Measurements from ENCODE around the gene DEPP1.

The DEPP1 gene

DNA sequence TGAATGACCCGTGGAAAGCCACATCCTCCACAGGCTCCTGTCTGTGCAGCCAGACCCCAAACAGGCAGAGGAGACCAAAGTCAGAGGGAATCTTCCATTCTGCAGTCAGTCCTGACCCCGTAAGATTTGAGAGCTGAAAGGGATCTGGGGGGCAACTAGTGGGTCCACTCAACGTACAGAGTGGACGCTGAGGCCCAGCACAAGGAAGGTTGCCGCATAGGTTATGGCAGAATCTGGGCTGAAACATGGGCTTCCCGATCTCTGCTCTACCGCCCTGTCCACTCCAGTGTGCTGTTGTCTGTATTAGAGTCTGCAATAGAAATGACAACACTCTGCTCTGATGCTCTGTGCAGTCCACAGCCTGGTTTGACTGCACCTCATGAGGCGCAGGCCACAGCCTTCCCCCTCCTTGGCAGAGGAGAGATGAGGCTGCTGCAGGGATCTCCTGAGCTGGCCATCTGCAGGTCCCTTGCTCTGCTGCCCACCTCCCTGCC lies 14.2 kb upstream of the DEPP1 start:
- no peak overlapping the region for H3K27ac ChIP-seq (ENCODE audit: low read depth, low read length)
- TF ChIP-seq CTCF (IDR thresholded peaks at IDR 0.05; ENCODE audit: insufficient read depth, low read length, poor library complexity, severe bottlenecking) (no peak), EZH2phosphoT487 (conservative IDR thresholded peaks at IDR 0.05; ENCODE audit: low read length) (no peak)
- no peak overlapping the region for H3K4me2 ChIP-seq (ENCODE audit: low read depth, low read length, poor library complexity, severe bottlenecking)

GRCh38 chr10:44992070-44992731 lies 13.6 kb upstream of the DEPP1 start:
- TF ChIP-seq CTCF (IDR thresholded peaks at IDR 0.05; ENCODE audit: insufficient read depth, low read length, poor library complexity, severe bottlenecking) (no peak), EZH2phosphoT487 (conservative IDR thresholded peaks at IDR 0.05; ENCODE audit: low read length) (no peak)
- H3K9ac ChIP-seq (ENCODE audit: low read length), result no peak overlapping the region

More for the DNA sequence above, 14.2 kb upstream of the DEPP1 start:
- H3K27me3 ChIP-seq (ENCODE audit: low read length), result no peaks in the 10 kb centered on the region
- H3K36me3 ChIP-seq (ENCODE audit: low read length), result no peaks in the 10 kb centered on the region
- no peak overlapping the region for H2AFZ ChIP-seq (ENCODE audit: low read depth, low read length, severe bottlenecking)
- no peak overlapping the region for H3K9ac ChIP-seq (ENCODE audit: low read length)
- H3K9me3 ChIP-seq (ENCODE audit: insufficient read depth, low read length), result no peaks in the 10 kb centered on the region
- H3K79me2 ChIP-seq (ENCODE audit: insufficient read depth, low read length), result no peaks in the 10 kb centered on the region
- H3K4me3 ChIP-seq (ENCODE audit: insufficient read depth, low read length, poor library complexity, severe bottlenecking), result no peak overlapping the region
- H4K20me1 ChIP-seq (ENCODE audit: low read depth, low read length), result no peaks in the 10 kb centered on the region
- H3K9me2 ChIP-seq (replicated peaks; ENCODE audit: insufficient read depth, low read length), result no peaks in the 10 kb centered on the region
- no peaks in the 10 kb centered on the region for H3F3A ChIP-seq (ENCODE audit: insufficient read depth)

GRCh38 chr10:44991571-44991970 lies 13.0 kb upstream of the DEPP1 start:
- no peaks in the 10 kb centered on the region for H3K79me2 ChIP-seq (ENCODE audit: insufficient read depth, low read length)
- H3K4me3 ChIP-seq (ENCODE audit: insufficient read depth, low read length, poor library complexity, severe bottlenecking), result no peak overlapping the region
- no peak overlapping the region for H3K4me2 ChIP-seq (ENCODE audit: low read depth, low read length, poor library complexity, severe bottlenecking)
- no peak overlapping the region for H3K27ac ChIP-seq (ENCODE audit: low read depth, low read length)
- no peaks in the 10 kb centered on the region for H3F3A ChIP-seq (ENCODE audit: insufficient read depth)
- no peaks in the 10 kb centered on the region for H3K27me3 ChIP-seq (ENCODE audit: low read length)
- no peaks in the 10 kb centered on the region for H3K9me3 ChIP-seq (ENCODE audit: insufficient read depth, low read length)
- H3K9ac ChIP-seq (ENCODE audit: low read length), result no peak overlapping the region
- H2AFZ ChIP-seq (ENCODE audit: low read depth, low read length, severe bottlenecking), result no peak overlapping the region
- no peaks in the 10 kb centered on the region for H3K9me2 ChIP-seq (replicated peaks; ENCODE audit: insufficient read depth, low read length)
- TF ChIP-seq EZH2phosphoT487 (conservative IDR thresholded peaks at IDR 0.05; ENCODE audit: low read length) (no peak), CTCF (IDR thresholded peaks at IDR 0.05; ENCODE audit: insufficient read depth, low read length, poor library complexity, severe bottlenecking) (no peak)
- H3K36me3 ChIP-seq (ENCODE audit: low read length), result no peaks in the 10 kb centered on the region
- H4K20me1 ChIP-seq (ENCODE audit: low read depth, low read length), result no peaks in the 10 kb centered on the region

More at GRCh38 chr10:44992070-44992731, 13.6 kb upstream of the DEPP1 start:
- H3K36me3 ChIP-seq (ENCODE audit: low read length), result no peaks in the 10 kb centered on the region
- H3K27me3 ChIP-seq (ENCODE audit: low read length), result no peaks in the 10 kb centered on the region
- H4K20me1 ChIP-seq (ENCODE audit: low read depth, low read length), result no peaks in the 10 kb centered on the region
- H3K9me2 ChIP-seq (replicated peaks; ENCODE audit: insufficient read depth, low read length), result no peaks in the 10 kb centered on the region
- no peaks in the 10 kb centered on the region for H3F3A ChIP-seq (ENCODE audit: insufficient read depth)
- no peak overlapping the region for H3K27ac ChIP-seq (ENCODE audit: low read depth, low read length)
- no peaks in the 10 kb centered on the region for H3K79me2 ChIP-seq (ENCODE audit: insufficient read depth, low read length)
- no peak overlapping the region for H3K4me3 ChIP-seq (ENCODE audit: insufficient read depth, low read length, poor library complexity, severe bottlenecking)
- H3K9me3 ChIP-seq (ENCODE audit: insufficient read depth, low read length), result no peaks in the 10 kb centered on the region
- H3K4me2 ChIP-seq (ENCODE audit: low read depth, low read length, poor library complexity, severe bottlenecking), result no peak overlapping the region
- no peak overlapping the region for H2AFZ ChIP-seq (ENCODE audit: low read depth, low read length, severe bottlenecking)

Measured in SU-DHL-6 (cell line).